Left lung (tissue), 10 donors: ENCODE results near the gene ANXA1. TPM values are rescaled to one million over a fixed set of nuclear protein-coding genes. Genes with fewer than 3 reads are reported as not detected.
A peak's percentile ranks its signal among the peaks of the same experiment; 100 is the strongest.

ENCODE experiments used
- ATAC-seq: fragments of 200-7000 bp; cut with Tn5 transposase; one replicate; pipeline ENCODE4 v1.9.1; 2020; ENCODE audit warnings: moderate library complexity
- DNase-seq, 4 donors: peaks; one replicate each; pipeline ENCODE4 v3.0.0-alpha.2; 2013 to 2020
- H3K27ac ChIP-seq, 2 donors: fragments of 200-600 bp; sonication (generic) in 1 of 2; one replicate each; pipeline versions ENCODE4 v1.5.0 to v1.8.0; 2020 to 2021
- H3K27me3 ChIP-seq, 2 donors: fragments of 200-600 bp; sonication (generic) in 1 of 2; one replicate each; pipeline versions ENCODE4 v1.5.0 to v1.8.0; 2020 to 2021
- H3K36me3 ChIP-seq, 2 donors: fragments of 200-600 bp; sonication (generic) in 1 of 2; one replicate each; pipeline versions ENCODE4 v1.5.0 to v1.8.0; 2020 to 2021
- H3K4me1 ChIP-seq, 2 donors: fragments of 200-600 bp; one replicate each; pipeline ENCODE4 v1.8.0; 2021
- H3K4me3 ChIP-seq, 2 donors: fragments of 200-600 bp; sonication (generic) in 1 of 2; one replicate each; pipeline versions ENCODE4 v1.5.0 to v1.8.0; 2020 to 2021; ENCODE audit warnings: mild to moderate bottlenecking in 1 of 2
- H3K9me3 ChIP-seq, 2 donors: fragments of 200-600 bp; sonication (generic) in 1 of 2; one replicate each; pipeline versions ENCODE4 v1.5.0 to v1.8.0; 2020 to 2021
- intact Hi-C, 2 donors: fragments of 100-400 bp; cut with DNase I; formaldehyde crosslinking; loops; one replicate each; pipeline versions ENCODE4 v1.11.2 to v1.14.2; 2022
- polyA plus RNA-seq, 6 donors: library from polyadenylated mRNA; unstranded; fragments of 120-200 nt; gene quantifications; one replicate each; pipeline ENCODE4 v1.2.1, GENCODE V29; 2013; ENCODE audit not compliant: insufficient read length in 6 of 6
- total RNA-seq, 2 donors: library from RNA; stranded (reverse); fragmentation: NEBNext Ultra II Directional; extraction: Animal tissue kit (Norgen Biotek cat#: 25700); gene quantifications; one replicate each; pipeline ENCODE4 v1.2.1, GENCODE V29; 2021
- TF ChIP-seq, protein P1 (sequence below), 2 donors: fragments of 200-600 bp; sonication (generic) in 1 of 2; IDR thresholded peaks; one replicate each; pipeline versions ENCODE4 v1.5.0 to v1.8.0; 2021; ENCODE audit warnings: antibody characterized with exemption in 2 of 2
- donor health status: DM: no; HTN: yes; CAD: no.
- donor health status: DM: no; HTN: no; CAD: no.

The ANXA1 gene
- total and polyA plus RNA-seq, 8 donors, result 63.2 to 563 (median 96.0) TPM

DNA sequence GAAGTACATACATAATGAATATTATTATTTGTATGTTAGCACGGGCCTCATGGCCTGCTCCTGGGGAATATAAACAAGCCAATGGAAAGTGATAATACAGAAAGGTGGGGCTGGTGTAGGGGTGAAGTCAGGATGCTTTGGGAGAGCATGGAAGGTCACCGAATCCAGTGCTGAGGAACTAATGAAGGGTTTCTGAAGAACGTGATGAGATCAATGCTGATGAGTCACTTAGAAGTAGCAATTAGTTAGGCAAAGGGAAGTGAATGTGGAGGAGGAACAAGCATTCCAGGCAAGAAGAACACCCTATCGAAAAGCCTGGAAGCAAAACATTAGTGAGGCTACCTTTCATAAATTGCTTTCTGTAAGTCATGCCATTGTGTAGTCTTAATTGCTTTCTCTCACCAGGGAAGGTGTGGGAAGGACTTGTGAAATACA is 2.1 kb downstream of the ANXA1 start:
- Histone ChIP-seq H3K4me3 (peak overlapping the region; percentile 45 to 49), H3K36me3 (peaks cover 0 to 16% of the 10 kb centered on the region in 2 donors), H3K27ac (peak overlapping the region; percentile 86 to 93), H3K9me3 (no peaks in the 10 kb centered on the region), H3K27me3 (no peaks in the 10 kb centered on the region), H3K4me1 (peaks cover 47 to 80% of the 10 kb centered on the region in 2 donors)
- DNase-seq (no peak), ATAC-seq (peak; percentile 11)
- TF ChIP-seq, protein P1, sequence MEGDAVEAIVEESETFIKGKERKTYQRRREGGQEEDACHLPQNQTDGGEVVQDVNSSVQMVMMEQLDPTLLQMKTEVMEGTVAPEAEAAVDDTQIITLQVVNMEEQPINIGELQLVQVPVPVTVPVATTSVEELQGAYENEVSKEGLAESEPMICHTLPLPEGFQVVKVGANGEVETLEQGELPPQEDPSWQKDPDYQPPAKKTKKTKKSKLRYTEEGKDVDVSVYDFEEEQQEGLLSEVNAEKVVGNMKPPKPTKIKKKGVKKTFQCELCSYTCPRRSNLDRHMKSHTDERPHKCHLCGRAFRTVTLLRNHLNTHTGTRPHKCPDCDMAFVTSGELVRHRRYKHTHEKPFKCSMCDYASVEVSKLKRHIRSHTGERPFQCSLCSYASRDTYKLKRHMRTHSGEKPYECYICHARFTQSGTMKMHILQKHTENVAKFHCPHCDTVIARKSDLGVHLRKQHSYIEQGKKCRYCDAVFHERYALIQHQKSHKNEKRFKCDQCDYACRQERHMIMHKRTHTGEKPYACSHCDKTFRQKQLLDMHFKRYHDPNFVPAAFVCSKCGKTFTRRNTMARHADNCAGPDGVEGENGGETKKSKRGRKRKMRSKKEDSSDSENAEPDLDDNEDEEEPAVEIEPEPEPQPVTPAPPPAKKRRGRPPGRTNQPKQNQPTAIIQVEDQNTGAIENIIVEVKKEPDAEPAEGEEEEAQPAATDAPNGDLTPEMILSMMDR (IDR thresholded peaks at IDR 0.05), result no peak
- intact Hi-C loops, result no loop called here

DNA sequence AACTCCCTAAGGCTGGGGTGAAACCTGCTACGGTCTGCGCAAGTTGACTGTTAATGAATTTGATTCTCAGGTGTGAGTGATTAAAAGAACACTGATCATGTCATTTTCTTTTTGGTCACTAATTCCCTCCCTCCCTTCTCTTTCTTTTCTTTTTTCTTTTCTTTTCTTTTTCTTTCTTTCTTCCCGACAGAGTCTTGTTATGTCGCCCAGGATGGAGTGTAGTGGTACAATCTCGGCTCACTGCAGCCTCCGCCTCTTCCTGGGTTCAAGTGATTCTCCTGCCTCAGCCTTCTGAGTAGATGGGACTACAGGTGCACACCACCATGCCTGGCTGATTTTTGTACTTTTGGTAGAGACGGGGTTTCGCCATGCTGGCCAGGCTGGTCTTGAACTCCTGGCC is 2.6 kb downstream of the ANXA1 start:
- peak overlapping the region; percentile 45 to 49 for H3K4me3 ChIP-seq
- TF ChIP-seq, protein P1 (IDR thresholded peaks at IDR 0.05), result no peak
- no peaks in the 10 kb centered on the region for H3K9me3 ChIP-seq
- DNase-seq, result no peak
- peaks cover 0 to 20% of the 10 kb centered on the region in 2 donors for H3K36me3 ChIP-seq
- ATAC-seq, result no peak
- peaks cover 44 to 76% of the 10 kb centered on the region in 2 donors for H3K4me1 ChIP-seq
- H3K27ac ChIP-seq, result peak overlapping the region; percentile 86 to 93
- intact Hi-C loops, result no loop called here
- no peaks in the 10 kb centered on the region for H3K27me3 ChIP-seq

DNA sequence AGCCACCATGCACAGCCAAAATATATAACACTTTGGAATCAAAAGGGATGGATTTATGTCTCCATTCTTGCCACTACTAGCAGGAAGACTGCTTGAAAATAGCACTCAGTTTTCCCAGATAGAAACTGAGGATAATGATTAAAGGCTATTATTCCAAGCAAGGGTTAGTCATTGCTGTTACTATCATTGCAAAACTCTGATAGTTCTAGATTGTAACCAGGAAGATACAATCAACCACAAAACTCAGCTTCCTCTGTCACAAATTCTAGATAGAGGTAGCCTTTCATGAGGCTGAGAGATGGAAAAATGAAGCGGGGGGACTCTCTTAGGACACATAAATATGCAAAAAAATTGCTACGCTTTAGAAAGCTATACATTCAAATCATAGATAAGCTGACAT is 3.1 kb downstream of the ANXA1 start:
- Histone ChIP-seq H3K9me3 (no peaks in the 10 kb centered on the region), H3K27me3 (no peaks in the 10 kb centered on the region), H3K36me3 (peaks cover 0 to 25% of the 10 kb centered on the region in 2 donors), H3K27ac (peak overlapping the region in 1 of 2 donors; percentile 93), H3K4me1 (peaks cover 42 to 72% of the 10 kb centered on the region in 2 donors), H3K4me3 (peak overlapping the region in 1 of 2 donors; percentile 49)
- ATAC-seq (no peak), DNase-seq (no peak)
- TF ChIP-seq, protein P1 (IDR thresholded peaks at IDR 0.05), result no peak
- intact Hi-C loops, result no loop called here

DNA sequence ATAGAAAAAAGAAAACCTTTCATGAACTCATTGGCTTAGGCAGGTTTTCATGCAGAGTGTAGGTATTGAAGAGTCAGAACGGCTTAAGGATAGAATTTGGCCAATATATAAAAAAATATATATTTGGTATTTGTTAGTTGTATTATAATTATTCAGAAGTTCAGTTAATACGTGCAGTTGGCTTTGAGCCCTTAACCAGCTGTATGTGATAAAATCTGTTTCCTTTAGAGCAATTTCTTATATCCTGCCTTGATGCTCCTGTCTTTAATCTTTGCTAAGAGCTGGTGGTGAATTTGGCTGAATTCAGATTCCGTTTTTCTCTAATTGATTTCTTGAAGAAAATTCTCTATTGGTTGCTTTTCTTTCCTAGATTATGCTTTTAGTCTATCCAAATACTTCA is 3.7 kb downstream of the ANXA1 start:
- Histone ChIP-seq H3K27ac (peak overlapping the region in 1 of 2 donors; percentile 93), H3K36me3 (peaks cover 0 to 31% of the 10 kb centered on the region in 2 donors), H3K27me3 (no peaks in the 10 kb centered on the region), H3K9me3 (no peaks in the 10 kb centered on the region), H3K4me3 (peak overlapping the region in 1 of 2 donors; percentile 49), H3K4me1 (peaks cover 36 to 65% of the 10 kb centered on the region in 2 donors)
- no peak for DNase-seq
- intact Hi-C loops, result no loop called here
- TF ChIP-seq, protein P1 (IDR thresholded peaks at IDR 0.05), result no peak
- no peak for ATAC-seq

DNA sequence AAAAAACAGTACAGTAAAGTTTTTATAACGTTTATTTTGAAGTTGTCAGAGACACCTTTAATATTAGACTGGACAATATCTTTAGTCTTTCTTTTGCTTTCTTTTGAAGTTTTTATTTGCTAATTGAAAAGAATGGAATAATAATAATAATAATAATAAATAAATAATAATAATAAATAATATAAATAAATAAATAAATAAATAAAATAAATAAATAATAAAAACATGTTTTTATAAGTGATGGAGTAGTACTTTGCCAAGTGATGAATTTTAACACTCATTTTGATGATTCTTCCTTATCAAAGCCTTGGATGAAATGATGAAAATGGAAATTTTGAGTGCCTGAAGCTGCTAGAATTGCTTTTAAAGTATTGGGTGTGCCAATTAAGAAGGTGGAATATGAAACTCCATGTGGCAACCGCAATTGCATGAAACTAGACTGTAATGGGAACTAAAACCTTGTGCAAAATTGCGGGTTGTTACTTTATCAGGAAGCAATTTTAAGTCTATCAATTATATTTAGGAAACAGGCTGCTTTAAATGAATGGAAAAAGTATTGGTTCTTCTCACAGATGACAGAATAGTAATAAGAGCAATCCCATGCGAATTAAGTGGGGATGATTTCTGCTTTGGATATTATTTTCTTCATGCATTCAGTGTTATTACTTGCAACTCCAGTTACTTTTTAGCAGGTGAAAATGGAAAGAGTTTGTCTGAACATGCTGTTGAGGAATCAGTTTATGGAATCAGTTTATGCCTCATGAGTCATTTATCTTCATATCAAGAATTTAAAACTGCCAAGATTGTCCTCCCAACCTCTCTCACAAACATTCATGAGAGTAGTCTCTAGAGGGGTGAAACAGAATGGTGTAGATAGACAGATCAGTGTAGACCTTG is 4.6 kb downstream of the ANXA1 start:
- no peaks in the 10 kb centered on the region for H3K27me3 ChIP-seq
- TF ChIP-seq, protein P1 (IDR thresholded peaks at IDR 0.05), result no peak
- DNase-seq, result no peak
- H3K27ac ChIP-seq, result peak overlapping the region in 1 of 2 donors; percentile 93
- peaks cover 0 to 40% of the 10 kb centered on the region in 2 donors for H3K36me3 ChIP-seq
- H3K4me1 ChIP-seq, result peaks cover 28 to 57% of the 10 kb centered on the region in 2 donors
- no peaks in the 10 kb centered on the region for H3K9me3 ChIP-seq
- no peak for ATAC-seq
- peak overlapping the region in 1 of 2 donors; percentile 49 for H3K4me3 ChIP-seq
- intact Hi-C loops, result no loop called here
